ENCODE data around the gene AP4M1. TPM values are rescaled to one million over a fixed set of nuclear protein-coding genes. Genes with fewer than 3 reads are reported as not detected.
A peak's percentile ranks its signal among the peaks of the same experiment; 100 is the strongest.

AP4M1 gene
- total RNA-seq, 1 donor from 2014 or later: 23.6 TPM

DNA sequence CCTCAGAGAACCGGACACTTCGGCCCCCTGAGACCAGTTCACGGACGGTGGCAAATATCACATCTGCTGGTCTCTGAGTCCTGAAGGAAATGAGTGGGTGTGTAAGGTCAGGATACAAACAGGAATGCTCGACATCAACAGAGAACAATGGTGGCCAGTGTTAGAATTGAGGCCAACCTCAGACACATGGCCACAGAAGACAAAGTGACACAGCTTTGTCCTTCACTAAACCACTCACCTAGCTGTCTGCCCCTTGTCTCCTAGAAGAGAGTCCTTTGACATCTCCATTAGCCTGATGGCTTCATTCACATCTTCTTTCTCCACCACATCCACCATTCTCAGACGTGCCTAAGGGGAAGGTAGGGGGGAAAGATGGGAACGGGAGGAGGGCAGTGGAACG is 8.4 kb upstream of the AP4M1 start:
- TF ChIP-seq, protein P1, sequence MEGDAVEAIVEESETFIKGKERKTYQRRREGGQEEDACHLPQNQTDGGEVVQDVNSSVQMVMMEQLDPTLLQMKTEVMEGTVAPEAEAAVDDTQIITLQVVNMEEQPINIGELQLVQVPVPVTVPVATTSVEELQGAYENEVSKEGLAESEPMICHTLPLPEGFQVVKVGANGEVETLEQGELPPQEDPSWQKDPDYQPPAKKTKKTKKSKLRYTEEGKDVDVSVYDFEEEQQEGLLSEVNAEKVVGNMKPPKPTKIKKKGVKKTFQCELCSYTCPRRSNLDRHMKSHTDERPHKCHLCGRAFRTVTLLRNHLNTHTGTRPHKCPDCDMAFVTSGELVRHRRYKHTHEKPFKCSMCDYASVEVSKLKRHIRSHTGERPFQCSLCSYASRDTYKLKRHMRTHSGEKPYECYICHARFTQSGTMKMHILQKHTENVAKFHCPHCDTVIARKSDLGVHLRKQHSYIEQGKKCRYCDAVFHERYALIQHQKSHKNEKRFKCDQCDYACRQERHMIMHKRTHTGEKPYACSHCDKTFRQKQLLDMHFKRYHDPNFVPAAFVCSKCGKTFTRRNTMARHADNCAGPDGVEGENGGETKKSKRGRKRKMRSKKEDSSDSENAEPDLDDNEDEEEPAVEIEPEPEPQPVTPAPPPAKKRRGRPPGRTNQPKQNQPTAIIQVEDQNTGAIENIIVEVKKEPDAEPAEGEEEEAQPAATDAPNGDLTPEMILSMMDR (IDR thresholded peaks at IDR 0.05; ENCODE audit: insufficient read depth, low read length, poor library complexity, severe bottlenecking): no peak
- Histone ChIP-seq H3K4me3 (ENCODE audit: low read depth, low read length) (no peak overlapping the region), H3K36me3 (ENCODE audit: control insufficient read depth, insufficient read depth, low read length) (peaks cover 14% of the 10 kb centered on the region), H3K27me3 (ENCODE audit: control insufficient read depth, insufficient read depth, low read length) (no peaks in the 10 kb centered on the region)
- DNase-seq (ENCODE audit: low read depth): no peak

DNA sequence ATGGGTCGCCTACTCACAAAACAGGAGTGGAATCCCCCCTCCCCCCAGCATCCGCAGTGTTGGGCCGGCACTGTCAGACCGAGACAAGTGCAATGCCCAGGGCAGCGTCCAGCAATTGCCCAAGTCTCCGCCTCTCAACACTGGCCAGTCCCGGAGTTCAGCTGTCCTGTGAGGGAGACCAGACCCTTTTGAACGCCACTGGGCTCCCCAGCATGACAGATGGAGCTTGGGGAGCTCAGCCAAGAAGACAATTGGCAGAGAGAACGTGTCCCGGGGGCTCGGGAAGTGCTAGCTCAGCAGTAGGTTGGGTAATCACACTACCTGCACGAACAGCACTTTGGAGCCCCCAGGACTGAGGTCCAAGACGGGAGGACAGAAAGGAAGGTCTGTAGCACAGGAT is 7.9 kb upstream of the AP4M1 start:
- no peaks in the 10 kb centered on the region for H3K27me3 ChIP-seq (ENCODE audit: control insufficient read depth, insufficient read depth, low read length)
- no peak overlapping the region for H3K4me3 ChIP-seq (ENCODE audit: low read depth, low read length)
- TF ChIP-seq, protein P1 (IDR thresholded peaks at IDR 0.05; ENCODE audit: insufficient read depth, low read length, poor library complexity, severe bottlenecking): no peak
- H3K36me3 ChIP-seq (ENCODE audit: control insufficient read depth, insufficient read depth, low read length): peaks cover 15% of the 10 kb centered on the region
- DNase-seq (ENCODE audit: low read depth): no peak

DNA sequence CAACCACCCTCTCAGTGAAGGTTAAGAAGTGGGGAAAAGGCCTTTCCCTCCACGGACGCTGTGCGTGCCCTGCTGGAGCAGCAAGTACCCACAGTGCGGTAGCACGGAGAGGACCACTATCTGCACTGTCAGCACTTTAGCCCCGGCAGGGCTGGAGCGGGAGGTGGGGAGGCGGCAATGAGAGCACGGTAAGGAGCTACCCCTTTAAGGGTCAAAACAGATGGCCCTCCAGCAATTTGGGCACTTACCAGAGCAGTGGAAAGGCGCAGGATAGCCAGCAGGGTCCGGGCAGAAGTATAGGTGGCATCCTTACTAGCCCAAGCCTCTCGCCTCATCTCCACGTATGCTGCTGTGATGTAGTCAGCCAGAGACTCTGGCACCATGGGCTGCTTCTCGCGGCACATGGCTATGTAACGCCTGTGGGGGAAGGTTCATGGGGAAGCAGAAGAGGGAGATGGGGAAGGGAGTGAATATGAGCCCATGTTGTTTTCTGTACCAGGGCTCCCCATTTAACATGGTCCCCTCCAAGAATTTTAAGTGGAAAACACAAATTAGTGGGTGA is 7.4 kb upstream of the AP4M1 start:
- DNase-seq (ENCODE audit: low read depth): no peak
- peaks cover 17% of the 10 kb centered on the region for H3K36me3 ChIP-seq (ENCODE audit: control insufficient read depth, insufficient read depth, low read length)
- H3K27me3 ChIP-seq (ENCODE audit: control insufficient read depth, insufficient read depth, low read length): no peaks in the 10 kb centered on the region
- no peak overlapping the region for H3K4me3 ChIP-seq (ENCODE audit: low read depth, low read length)
- TF ChIP-seq, protein P1 (IDR thresholded peaks at IDR 0.05; ENCODE audit: insufficient read depth, low read length, poor library complexity, severe bottlenecking): no peak

DNA sequence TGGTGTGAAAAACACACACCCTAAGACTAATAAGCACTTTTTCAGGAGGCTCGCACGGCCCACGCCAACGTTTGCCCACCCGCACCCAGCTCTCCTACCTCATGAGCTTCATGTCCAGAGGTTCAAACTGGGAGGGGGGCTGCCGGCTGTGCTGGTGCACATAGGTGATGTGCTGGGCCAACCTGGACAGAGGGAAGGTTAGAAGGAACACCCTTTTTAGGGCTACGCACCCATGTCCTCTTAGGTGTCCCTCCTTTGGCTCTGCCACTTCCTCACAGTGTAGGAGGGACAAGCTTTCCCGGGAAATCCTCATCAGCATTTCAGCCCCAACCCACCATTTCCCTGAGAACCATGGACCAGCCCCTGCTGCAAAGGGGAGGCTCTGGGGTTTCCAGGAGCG is 6.2 kb upstream of the AP4M1 start:
- no peak for DNase-seq (ENCODE audit: low read depth)
- TF ChIP-seq, protein P1 (IDR thresholded peaks at IDR 0.05; ENCODE audit: insufficient read depth, low read length, poor library complexity, severe bottlenecking): no peak
- no peaks in the 10 kb centered on the region for H3K27me3 ChIP-seq (ENCODE audit: control insufficient read depth, insufficient read depth, low read length)
- H3K4me3 ChIP-seq (ENCODE audit: low read depth, low read length): no peak overlapping the region
- peaks cover 18% of the 10 kb centered on the region for H3K36me3 ChIP-seq (ENCODE audit: control insufficient read depth, insufficient read depth, low read length)

DNA sequence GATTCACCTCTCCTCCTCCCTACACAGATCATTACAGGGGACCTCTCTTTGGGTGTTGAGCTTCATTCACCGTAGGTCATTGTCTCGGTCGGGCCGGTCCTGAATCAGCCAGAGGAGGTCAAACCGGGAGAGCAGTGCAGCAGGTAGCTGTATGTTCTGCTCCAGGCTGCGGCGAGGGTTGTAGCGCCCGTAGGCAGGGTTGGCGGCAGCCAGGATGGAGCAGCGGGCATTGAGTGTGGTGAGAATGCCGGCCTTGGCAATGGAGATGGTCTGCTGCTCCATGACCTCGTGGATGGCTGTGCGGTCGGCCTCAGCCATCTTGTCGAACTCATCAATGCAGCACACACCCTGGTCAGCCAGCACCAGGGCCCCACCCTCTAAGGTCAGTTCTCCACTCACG is 5.7 kb upstream of the AP4M1 start:
- TF ChIP-seq, protein P1 (IDR thresholded peaks at IDR 0.05; ENCODE audit: insufficient read depth, low read length, poor library complexity, severe bottlenecking): no peak
- no peak overlapping the region for H3K4me3 ChIP-seq (ENCODE audit: low read depth, low read length)
- peaks cover 18% of the 10 kb centered on the region for H3K36me3 ChIP-seq (ENCODE audit: control insufficient read depth, insufficient read depth, low read length)
- DNase-seq (ENCODE audit: low read depth): no peak
- H3K27me3 ChIP-seq (ENCODE audit: control insufficient read depth, insufficient read depth, low read length): no peaks in the 10 kb centered on the region

DNA sequence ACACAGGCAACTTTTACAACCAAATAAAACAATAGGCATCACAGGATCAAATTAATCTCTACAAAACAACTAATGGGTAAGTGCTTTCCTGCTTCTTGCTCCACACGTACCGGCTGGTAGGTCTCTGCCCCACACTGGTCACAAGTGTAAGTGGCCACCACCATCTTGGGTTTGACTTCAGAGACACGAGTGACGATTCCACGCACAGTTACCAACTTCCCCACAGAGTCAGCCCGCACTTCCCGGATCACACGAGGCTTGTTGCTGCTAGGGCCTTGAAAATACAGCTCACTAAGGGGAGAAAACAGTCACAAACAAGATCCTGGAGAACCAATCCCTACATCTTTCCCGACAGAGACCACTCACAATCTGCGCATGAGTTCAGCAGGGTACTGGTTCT is 2.5 kb upstream of the AP4M1 start:
- TF ChIP-seq, protein P1 (IDR thresholded peaks at IDR 0.05; ENCODE audit: insufficient read depth, low read length, poor library complexity, severe bottlenecking): no peak
- Histone ChIP-seq H3K36me3 (ENCODE audit: control insufficient read depth, insufficient read depth, low read length) (peaks cover 14% of the 10 kb centered on the region), H3K4me3 (ENCODE audit: low read depth, low read length) (peak overlapping the region; percentile 98), H3K27me3 (ENCODE audit: control insufficient read depth, insufficient read depth, low read length) (no peaks in the 10 kb centered on the region)
- DNase-seq (ENCODE audit: low read depth): no peak

Data from kidney epithelial cell (primary cell).